Measurements from ENCODE around the gene PRKN. TPM values are rescaled to one million over a fixed set of nuclear protein-coding genes. Genes with fewer than 3 reads are reported as not detected.

The PRKN gene
- total RNA-seq, 3 donors from 2014 or later = 5.2 to 10.2 (median 8.1) TPM

DNA sequence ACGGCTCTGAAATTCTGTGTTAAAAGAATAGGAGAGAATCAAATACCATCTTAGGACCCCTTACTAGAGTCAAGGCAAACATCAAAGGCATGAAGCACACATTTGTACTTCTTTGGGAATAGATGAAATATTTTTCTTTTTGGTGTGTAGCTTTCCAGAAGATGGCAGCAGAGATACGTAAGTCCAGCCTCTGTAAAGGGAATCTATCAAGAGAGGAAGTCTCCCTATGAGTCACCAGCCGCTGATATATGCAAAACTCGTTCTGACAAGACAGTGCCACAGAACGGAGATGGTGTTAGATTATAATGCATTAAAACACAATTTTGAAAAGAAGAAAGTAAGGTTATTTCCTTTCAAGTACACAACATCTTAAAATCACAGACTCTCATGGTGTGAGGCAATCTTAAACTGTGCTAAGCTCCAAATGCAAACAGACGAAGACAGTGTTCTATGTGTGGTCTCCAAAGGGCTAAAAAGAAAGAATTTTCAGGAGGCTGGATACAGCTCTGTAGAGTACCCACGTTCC is 1333.7 kb downstream of the PRKN start:
- Histone ChIP-seq H3K4me1 (ENCODE audit: low read depth) (no peaks in the 10 kb centered on the region), H3K36me3 (ENCODE audit: low read depth) (no peaks in the 10 kb centered on the region), H3K9me3 (no peaks in the 10 kb centered on the region), H3K4me3 (no peak overlapping the region)
- no peak for TF ChIP-seq CTCF (IDR thresholded peaks at IDR 0.05)
- intact Hi-C loops (cut with DNase I, micrococcal nuclease) = no loop called here
- peak in 1 of 3 donors; percentile 74 for DNase-seq
- peak; percentile 96 for ATAC-seq

- no peaks in the 10 kb centered on the region for H3K4me1 ChIP-seq (ENCODE audit: low read depth)
- intact Hi-C loops (cut with DNase I, micrococcal nuclease) = no loop called here
- H3K4me3 ChIP-seq = no peak overlapping the region
- no peaks in the 10 kb centered on the region for H3K9me3 ChIP-seq
- DNase-seq (no peak), ATAC-seq (no peak)
- no peak for TF ChIP-seq CTCF (IDR thresholded peaks at IDR 0.05)
- H3K36me3 ChIP-seq (ENCODE audit: low read depth) = no peaks in the 10 kb centered on the region
These were observed 1334.3 kb downstream of the PRKN start for GRCh38 chr6:161393292-161393691.

DNA sequence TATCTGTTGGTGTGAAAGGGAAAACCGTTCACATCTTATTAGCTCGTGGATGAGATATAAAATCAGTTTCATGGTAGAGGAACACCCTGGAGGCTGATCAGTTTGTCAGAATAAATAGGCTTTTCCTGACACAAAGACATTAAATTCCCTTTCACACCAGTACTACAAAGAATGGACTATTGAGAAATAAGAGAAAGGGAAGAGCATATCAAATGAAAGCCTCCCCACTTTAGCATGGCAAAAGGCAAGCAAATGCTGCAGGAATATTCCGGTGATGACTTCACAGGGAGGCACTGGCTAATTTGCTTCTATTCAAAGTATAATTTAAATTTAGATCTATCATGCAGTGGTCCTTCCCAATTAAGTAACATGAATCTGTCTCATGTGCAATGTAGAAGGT is 1337.8 kb downstream of the PRKN start:
- no peaks in the 10 kb centered on the region for H3K9me3 ChIP-seq
- TF ChIP-seq CTCF (IDR thresholded peaks at IDR 0.05) = no peak
- no peaks in the 10 kb centered on the region for H3K4me1 ChIP-seq (ENCODE audit: low read depth)
- H3K4me3 ChIP-seq = no peak overlapping the region
- ATAC-seq (no peak), DNase-seq (no peak)
- H3K36me3 ChIP-seq (ENCODE audit: low read depth) = no peaks in the 10 kb centered on the region
- intact Hi-C loops (cut with DNase I, micrococcal nuclease) = no loop called here

DNA sequence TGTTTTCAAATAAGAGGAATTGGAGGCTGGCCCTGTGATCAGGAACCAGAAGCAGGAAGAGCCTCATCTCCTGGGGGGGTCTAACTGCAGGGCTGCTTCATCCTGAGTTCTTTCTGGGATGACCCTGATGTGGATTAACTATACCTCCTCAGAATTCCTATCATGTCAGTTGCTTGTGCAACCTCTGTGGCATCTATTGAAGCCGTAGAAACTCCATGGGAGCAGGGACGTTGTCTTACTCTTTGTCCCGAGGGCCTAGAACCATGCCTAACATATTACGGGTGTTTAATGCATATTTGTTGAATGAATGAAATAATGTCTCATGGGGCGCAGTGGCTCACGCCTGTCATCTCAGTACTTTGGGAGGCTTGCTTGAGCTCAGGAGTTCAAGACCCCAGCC is 1343.6 kb downstream of the PRKN start:
- no peak for TF ChIP-seq CTCF (IDR thresholded peaks at IDR 0.05)
- DNase-seq (no peak), ATAC-seq (no peak)
- H3K9me3 ChIP-seq = no peaks in the 10 kb centered on the region
- intact Hi-C loops (cut with DNase I, micrococcal nuclease) = no loop called here
- no peaks in the 10 kb centered on the region for H3K4me1 ChIP-seq (ENCODE audit: low read depth)
- no peak overlapping the region for H3K4me3 ChIP-seq
- no peaks in the 10 kb centered on the region for H3K36me3 ChIP-seq (ENCODE audit: low read depth)

DNA sequence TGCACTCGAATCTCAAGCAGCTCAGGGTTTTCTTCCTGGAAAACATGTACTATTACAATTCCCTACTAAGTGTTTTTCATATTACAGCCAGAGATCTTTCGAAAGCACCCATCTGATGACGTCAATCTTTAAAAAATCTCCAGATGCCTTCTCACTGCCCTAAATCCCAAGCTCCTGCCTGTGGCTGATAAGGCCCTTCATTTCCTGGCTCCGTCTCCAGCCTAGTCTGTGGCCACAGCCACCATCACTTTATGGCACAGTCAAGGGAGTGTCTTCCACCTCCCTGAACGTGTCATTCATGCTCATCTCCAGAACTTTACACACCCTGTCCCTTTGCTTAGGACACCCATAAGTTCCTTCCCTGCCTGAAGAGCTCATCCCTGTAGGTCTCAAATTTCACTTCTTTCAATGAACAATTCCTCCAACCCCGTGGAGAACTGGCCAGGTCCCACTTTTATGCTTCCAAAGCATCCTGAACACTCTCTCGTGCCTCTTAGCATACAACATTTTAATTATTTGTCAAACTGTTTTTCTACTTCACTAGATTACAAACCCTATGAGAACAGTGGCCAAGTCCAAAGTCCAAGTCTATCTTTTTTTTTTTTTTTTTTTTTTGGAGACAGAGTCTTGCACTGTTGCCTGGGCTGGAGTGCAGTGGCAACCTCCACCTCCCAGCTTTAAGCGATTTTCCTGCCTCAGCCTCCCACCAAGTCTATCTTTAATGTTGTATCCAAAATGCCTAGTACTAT is 1347.6 kb downstream of the PRKN start:
- Histone ChIP-seq H3K9me3 (no peaks in the 10 kb centered on the region), H3K4me3 (no peak overlapping the region), H3K4me1 (ENCODE audit: low read depth) (no peaks in the 10 kb centered on the region), H3K36me3 (ENCODE audit: low read depth) (no peaks in the 10 kb centered on the region)
- TF ChIP-seq CTCF (IDR thresholded peaks at IDR 0.05) = no peak
- ATAC-seq = no peak
- DNase-seq = no peak
- intact Hi-C loops (cut with DNase I, micrococcal nuclease) = loop anchor here in 1 of 2 donors (5.0 kb wide), 1 partner anchor 453 kb away; no protein-coding TSS in a partner anchor
